Liver (tissue), 9 donors: ENCODE measurements around the gene LGALS7B. TPM values are rescaled to one million over a fixed set of nuclear protein-coding genes. Genes with fewer than 3 reads are reported as not detected.
A peak's percentile ranks its signal among the peaks of the same experiment; 100 is the strongest.

Experiments used
- DNase-seq: peaks from one replicate; pipeline ENCODE4 v3.0.0-alpha.2; 2017; ENCODE audit warnings: low spot score
- H3K27ac ChIP-seq, 2 donors: one replicate each; pipeline ENCODE4 v1.7.0; 2013; ENCODE audit warnings: inconsistent platforms in 2 of 2, low read length in 2 of 2, control low read depth in 1 of 2, low read depth in 1 of 2, mild to moderate bottlenecking in 1 of 2
- H3K27me3 ChIP-seq, 4 donors: one replicate each; pipeline versions ENCODE4 v1.6.1 to v1.7.0; 2013; ENCODE audit warnings: low read length in 3 of 4, inconsistent platforms in 1 of 4, mild to moderate bottlenecking in 1 of 4, moderate library complexity in 1 of 4; ENCODE audit not compliant: control insufficient read depth in 4 of 4, insufficient read depth in 4 of 4
- H3K36me3 ChIP-seq, 4 donors: one replicate each; pipeline versions ENCODE4 v1.6.1 to v1.7.0; 2013; ENCODE audit warnings: low read length in 3 of 4, mild to moderate bottlenecking in 3 of 4, low read depth in 1 of 4, moderate library complexity in 1 of 4; ENCODE audit not compliant: control insufficient read depth in 4 of 4, insufficient read depth in 3 of 4
- H3K4me1 ChIP-seq, 4 donors: one replicate each; pipeline versions ENCODE4 v1.6.1 to v1.7.0; 2013; ENCODE audit warnings: low read length in 3 of 4, mild to moderate bottlenecking in 3 of 4, moderate library complexity in 1 of 4; ENCODE audit not compliant: control insufficient read depth in 4 of 4, insufficient read depth in 4 of 4
- H3K4me3 ChIP-seq, 3 donors: one replicate each; pipeline versions ENCODE4 v1.6.1 to v1.7.0; 2013; ENCODE audit warnings: low read length in 3 of 3, control low read depth in 1 of 3, low read depth in 1 of 3, mild to moderate bottlenecking in 1 of 3
- H3K9ac ChIP-seq, 2 donors: one replicate each; pipeline ENCODE4 v1.7.0; 2013; ENCODE audit warnings: low read length in 2 of 2, mild to moderate bottlenecking in 2 of 2, moderate library complexity in 2 of 2, control low read depth in 1 of 2, low read depth in 1 of 2
- H3K9me3 ChIP-seq, 4 donors: one replicate each; pipeline versions ENCODE4 v1.6.1 to v1.7.0; 2013; ENCODE audit warnings: low read length in 3 of 4; ENCODE audit not compliant: control insufficient read depth in 4 of 4
- EGR1 ChIP-seq, 2 donors: IDR thresholded peaks; 2 replicates each; pipeline ENCODE4 v1.6.1; 2016 to 2018; ENCODE audit warnings: antibody characterized with exemption in 2 of 2, low read depth in 2 of 2
- FOXA1 ChIP-seq: IDR thresholded peaks from 2 replicates; pipeline ENCODE4 v1.6.1; 2016; ENCODE audit warnings: antibody characterized with exemption
- FOXA2 ChIP-seq: IDR thresholded peaks from 2 replicates; pipeline ENCODE4 v1.6.1; 2016; ENCODE audit warnings: antibody characterized with exemption
- GABPA ChIP-seq, 2 donors: IDR thresholded peaks in 1 of 2; conservative IDR thresholded peaks in 1 of 2; 2 replicates each; pipeline ENCODE4 v1.6.1; 2016; ENCODE audit warnings: antibody characterized with exemption in 2 of 2, mild to moderate bottlenecking in 1 of 2, moderate library complexity in 1 of 2
- HNF4A ChIP-seq, 2 donors: conservative IDR thresholded peaks; 2 replicates each; pipeline ENCODE4 v1.6.1; 2016; ENCODE audit warnings: antibody characterized with exemption in 2 of 2, mild to moderate bottlenecking in 2 of 2
- HNF4G ChIP-seq: IDR thresholded peaks from 2 replicates; pipeline ENCODE4 v1.6.1; 2016; ENCODE audit warnings: antibody characterized with exemption
- JUND ChIP-seq, 2 donors: IDR thresholded peaks; 2 replicates each; pipeline ENCODE4 v1.6.1; 2016; ENCODE audit warnings: antibody characterized with exemption in 2 of 2
- NR2F2 ChIP-seq: IDR thresholded peaks from 2 replicates; pipeline ENCODE4 v1.6.1; 2016; ENCODE audit warnings: antibody characterized with exemption
- RAD21 ChIP-seq, 2 donors: IDR thresholded peaks; 2 replicates each; pipeline ENCODE4 v1.6.1; 2016; ENCODE audit warnings: antibody characterized with exemption in 2 of 2, mild to moderate bottlenecking in 2 of 2
- YY1 ChIP-seq: IDR thresholded peaks from 2 replicates; pipeline ENCODE4 v1.6.1; 2016; ENCODE audit warnings: antibody characterized with exemption, mild to moderate bottlenecking
- WGBS: extraction: QIAGEN DNeasy Blood & Tissue Kit; methylation state at CpG from one replicate; pipeline ENCODE4 v1.1.7; 2013; 5-methylcytosine and 5-hydroxymethylcytosine counted together
- polyA plus RNA-seq, 2 donors: library from polyadenylated mRNA; stranded (reverse) in 1 of 2; unstranded in 1 of 2; fragments of 200-250 nt in 1 of 2; fragments of >200 nt in 1 of 2; fragmentation: Nextera tagmentation in 1 of 2; extraction: Ambion mirVana in 1 of 2; gene quantifications; one replicate each; pipeline versions ENCODE4 v1.2.1 to v1.2.3, GENCODE V29; 2013 to 2015
- total RNA-seq, 2 donors: library from RNA; depleted of rRNA; stranded (reverse); fragments of >200 nt; gene quantifications; one replicate each; pipeline ENCODE4 v1.2.3, GENCODE V29; 2014
- TF ChIP-seq, protein P1 (sequence below): IDR thresholded peaks from 2 replicates; pipeline ENCODE4 v1.6.1; 2016; ENCODE audit warnings: antibody characterized with exemption
- TF ChIP-seq, protein P2 (sequence below): IDR thresholded peaks from 2 replicates; pipeline ENCODE4 v1.6.1; 2016; ENCODE audit warnings: antibody characterized with exemption, mild to moderate bottlenecking
- TF ChIP-seq, protein P3 (sequence below): IDR thresholded peaks from 2 replicates; pipeline ENCODE4 v1.6.1; 2016; ENCODE audit warnings: antibody characterized with exemption
- TF ChIP-seq, protein P4 (sequence below): fragments of 150-350 bp; IDR thresholded peaks from 2 replicates; pipeline ENCODE4 v1.5.1; 2017; ENCODE audit warnings: improper control_type of control experiment, low read depth, low read length; ENCODE audit not compliant: missing input control
- donor health status: healthy.
- donor health status: healthy.
- donor health status: healthy.
- donor health status: healthy.
- donor health status: healthy.

The LGALS7B gene
- total and polyA plus RNA-seq, 4 donors: 0.36 TPM; not detected in 3

GRCh38 chr19:38743394-38744297 lies 45.4 kb upstream of the LGALS7B start:
- Histone ChIP-seq H3K27me3 (no peaks in the 10 kb centered on the region), H3K4me1 (no peaks in the 10 kb centered on the region), H3K4me3 (no peak overlapping the region), H3K27ac (no peak overlapping the region), H3K9ac (no peak overlapping the region), H3K36me3 (no peaks in the 10 kb centered on the region), H3K9me3 (no peaks in the 10 kb centered on the region)
- TF ChIP-seq HNF4G: no peak
- TF ChIP-seq NR2F2: peak; percentile 42
- 73% methylated on average over 20 of the region's 20 CpGs for WGBS
- DNase-seq: no peak

- Histone ChIP-seq H3K27me3 (no peaks in the 10 kb centered on the region), H3K4me1 (no peaks in the 10 kb centered on the region), H3K36me3 (no peaks in the 10 kb centered on the region), H3K9ac (no peak within 1 kb of the TSS), H3K4me3 (no peak within 1 kb of the TSS), H3K27ac (no peak within 1 kb of the TSS), H3K9me3 (no peaks in the 10 kb centered on the region)
- no peak for DNase-seq
- TF ChIP-seq FOXA2 (no peak), FOXA1 (no peak), JUND (IDR thresholded peaks at IDR 0.05) (no peak), HNF4A (conservative IDR thresholded peaks at IDR 0.05) (no peak), NR2F2 (no peak), RAD21 (IDR thresholded peaks at IDR 0.05) (no peak), GABPA (IDR thresholded peaks at IDR 0.05 in 1 of 2, conservative IDR thresholded peaks at IDR 0.05 in 1 of 2) (no peak)
- TF ChIP-seq, protein P1, sequence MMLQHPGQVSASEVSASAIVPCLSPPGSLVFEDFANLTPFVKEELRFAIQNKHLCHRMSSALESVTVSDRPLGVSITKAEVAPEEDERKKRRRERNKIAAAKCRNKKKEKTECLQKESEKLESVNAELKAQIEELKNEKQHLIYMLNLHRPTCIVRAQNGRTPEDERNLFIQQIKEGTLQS: no peak
- TF ChIP-seq, protein P2, sequence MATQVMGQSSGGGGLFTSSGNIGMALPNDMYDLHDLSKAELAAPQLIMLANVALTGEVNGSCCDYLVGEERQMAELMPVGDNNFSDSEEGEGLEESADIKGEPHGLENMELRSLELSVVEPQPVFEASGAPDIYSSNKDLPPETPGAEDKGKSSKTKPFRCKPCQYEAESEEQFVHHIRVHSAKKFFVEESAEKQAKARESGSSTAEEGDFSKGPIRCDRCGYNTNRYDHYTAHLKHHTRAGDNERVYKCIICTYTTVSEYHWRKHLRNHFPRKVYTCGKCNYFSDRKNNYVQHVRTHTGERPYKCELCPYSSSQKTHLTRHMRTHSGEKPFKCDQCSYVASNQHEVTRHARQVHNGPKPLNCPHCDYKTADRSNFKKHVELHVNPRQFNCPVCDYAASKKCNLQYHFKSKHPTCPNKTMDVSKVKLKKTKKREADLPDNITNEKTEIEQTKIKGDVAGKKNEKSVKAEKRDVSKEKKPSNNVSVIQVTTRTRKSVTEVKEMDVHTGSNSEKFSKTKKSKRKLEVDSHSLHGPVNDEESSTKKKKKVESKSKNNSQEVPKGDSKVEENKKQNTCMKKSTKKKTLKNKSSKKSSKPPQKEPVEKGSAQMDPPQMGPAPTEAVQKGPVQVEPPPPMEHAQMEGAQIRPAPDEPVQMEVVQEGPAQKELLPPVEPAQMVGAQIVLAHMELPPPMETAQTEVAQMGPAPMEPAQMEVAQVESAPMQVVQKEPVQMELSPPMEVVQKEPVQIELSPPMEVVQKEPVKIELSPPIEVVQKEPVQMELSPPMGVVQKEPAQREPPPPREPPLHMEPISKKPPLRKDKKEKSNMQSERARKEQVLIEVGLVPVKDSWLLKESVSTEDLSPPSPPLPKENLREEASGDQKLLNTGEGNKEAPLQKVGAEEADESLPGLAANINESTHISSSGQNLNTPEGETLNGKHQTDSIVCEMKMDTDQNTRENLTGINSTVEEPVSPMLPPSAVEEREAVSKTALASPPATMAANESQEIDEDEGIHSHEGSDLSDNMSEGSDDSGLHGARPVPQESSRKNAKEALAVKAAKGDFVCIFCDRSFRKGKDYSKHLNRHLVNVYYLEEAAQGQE: no peak
- 86% methylated on average over 10 of the region's 10 CpGs for WGBS
These were observed 44.7 kb upstream of the LGALS7B start, which contains the start of gene CAPN12 for GRCh38 chr19:38744298-38744681. TSS of gene CAPN12 (minus strand) at chr19:38744474. CDS start at chr19:38744165, 309 bp downstream.

GRCh38 chr19:38744874-38745273 lies 44.1 kb upstream of the LGALS7B start:
- H3K27ac ChIP-seq: no peak overlapping the region
- no peaks in the 10 kb centered on the region for H3K27me3 ChIP-seq
- TF ChIP-seq, protein P1: no peak
- TF ChIP-seq FOXA1 (no peak), RAD21 (IDR thresholded peaks at IDR 0.05) (no peak), EGR1 (IDR thresholded peaks at IDR 0.05; ENCODE audit: low read depth in 2 of 2) (no peak), HNF4G (no peak), NR2F2 (no peak), JUND (IDR thresholded peaks at IDR 0.05) (no peak), YY1 (no peak)
- TF ChIP-seq, protein P3, sequence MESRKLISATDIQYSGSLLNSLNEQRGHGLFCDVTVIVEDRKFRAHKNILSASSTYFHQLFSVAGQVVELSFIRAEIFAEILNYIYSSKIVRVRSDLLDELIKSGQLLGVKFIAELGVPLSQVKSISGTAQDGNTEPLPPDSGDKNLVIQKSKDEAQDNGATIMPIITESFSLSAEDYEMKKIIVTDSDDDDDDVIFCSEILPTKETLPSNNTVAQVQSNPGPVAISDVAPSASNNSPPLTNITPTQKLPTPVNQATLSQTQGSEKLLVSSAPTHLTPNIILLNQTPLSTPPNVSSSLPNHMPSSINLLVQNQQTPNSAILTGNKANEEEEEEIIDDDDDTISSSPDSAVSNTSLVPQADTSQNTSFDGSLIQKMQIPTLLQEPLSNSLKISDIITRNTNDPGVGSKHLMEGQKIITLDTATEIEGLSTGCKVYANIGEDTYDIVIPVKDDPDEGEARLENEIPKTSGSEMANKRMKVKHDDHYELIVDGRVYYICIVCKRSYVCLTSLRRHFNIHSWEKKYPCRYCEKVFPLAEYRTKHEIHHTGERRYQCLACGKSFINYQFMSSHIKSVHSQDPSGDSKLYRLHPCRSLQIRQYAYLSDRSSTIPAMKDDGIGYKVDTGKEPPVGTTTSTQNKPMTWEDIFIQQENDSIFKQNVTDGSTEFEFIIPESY: no peak
- TF ChIP-seq, protein P4, sequence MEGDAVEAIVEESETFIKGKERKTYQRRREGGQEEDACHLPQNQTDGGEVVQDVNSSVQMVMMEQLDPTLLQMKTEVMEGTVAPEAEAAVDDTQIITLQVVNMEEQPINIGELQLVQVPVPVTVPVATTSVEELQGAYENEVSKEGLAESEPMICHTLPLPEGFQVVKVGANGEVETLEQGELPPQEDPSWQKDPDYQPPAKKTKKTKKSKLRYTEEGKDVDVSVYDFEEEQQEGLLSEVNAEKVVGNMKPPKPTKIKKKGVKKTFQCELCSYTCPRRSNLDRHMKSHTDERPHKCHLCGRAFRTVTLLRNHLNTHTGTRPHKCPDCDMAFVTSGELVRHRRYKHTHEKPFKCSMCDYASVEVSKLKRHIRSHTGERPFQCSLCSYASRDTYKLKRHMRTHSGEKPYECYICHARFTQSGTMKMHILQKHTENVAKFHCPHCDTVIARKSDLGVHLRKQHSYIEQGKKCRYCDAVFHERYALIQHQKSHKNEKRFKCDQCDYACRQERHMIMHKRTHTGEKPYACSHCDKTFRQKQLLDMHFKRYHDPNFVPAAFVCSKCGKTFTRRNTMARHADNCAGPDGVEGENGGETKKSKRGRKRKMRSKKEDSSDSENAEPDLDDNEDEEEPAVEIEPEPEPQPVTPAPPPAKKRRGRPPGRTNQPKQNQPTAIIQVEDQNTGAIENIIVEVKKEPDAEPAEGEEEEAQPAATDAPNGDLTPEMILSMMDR: no peak
- no peak overlapping the region for H3K9ac ChIP-seq
- WGBS: 93% methylated on average over 6 of the region's 6 CpGs
- no peaks in the 10 kb centered on the region for H3K9me3 ChIP-seq
- H3K4me3 ChIP-seq: no peak overlapping the region
- DNase-seq: no peak
- no peaks in the 10 kb centered on the region for H3K36me3 ChIP-seq
- no peaks in the 10 kb centered on the region for H3K4me1 ChIP-seq
